Bronchial epithelial cell (primary cell): ENCODE data around the gene RAET1G. TPM values are rescaled to one million over a fixed set of nuclear protein-coding genes. Genes with fewer than 3 reads are reported as not detected.
A peak's percentile ranks its signal among the peaks of the same experiment; 100 is the strongest.
"Not testable (repeated sequence)": the region's sequence is repeated elsewhere in the genome, so short reads cannot be mapped to it uniquely, and the experiment has no call there.

ENCODE experiments used
- DNase-seq: peaks from one replicate; pipeline ENCODE4 v3.0.0-alpha.2; 2010; ENCODE audit warnings: low read depth
- FAIRE-seq: peaks from 2 replicates; lab custom pipeline; 2011; peaks lifted over from hg19 to GRCh38; lab: Jason Lieb, UNC
- H3K27me3 ChIP-seq: 2 replicates; pipeline ENCODE4 v1.5.1; 2011; ENCODE audit warnings: low read length; ENCODE audit not compliant: control insufficient read depth, insufficient read depth
- H3K36me3 ChIP-seq: 2 replicates; pipeline ENCODE4 v1.5.1; 2011; ENCODE audit warnings: low read length; ENCODE audit not compliant: control insufficient read depth, insufficient read depth
- H3K4me3 ChIP-seq: 2 replicates; pipeline ENCODE4 v1.5.1; 2011; ENCODE audit warnings: mild to moderate bottlenecking, low read depth, low read length, control low read depth
- total RNA-seq: library from RNA; depleted of rRNA; stranded (reverse); fragments of >200 nt; gene quantifications from 2 replicates; pipeline ENCODE4 v1.2.1, GENCODE V29; 2014
- TF ChIP-seq, protein P1 (sequence below): IDR thresholded peaks from 2 replicates; pipeline ENCODE4 v1.5.1; 2011; ENCODE audit warnings: mild to moderate bottlenecking, moderate library complexity, low read length, control low read depth, inconsistent platforms; ENCODE audit not compliant: insufficient read depth, severe bottlenecking

Gene RAET1G
- total RNA-seq, 1 donor from 2014 or later, result 45.0 TPM

DNA sequence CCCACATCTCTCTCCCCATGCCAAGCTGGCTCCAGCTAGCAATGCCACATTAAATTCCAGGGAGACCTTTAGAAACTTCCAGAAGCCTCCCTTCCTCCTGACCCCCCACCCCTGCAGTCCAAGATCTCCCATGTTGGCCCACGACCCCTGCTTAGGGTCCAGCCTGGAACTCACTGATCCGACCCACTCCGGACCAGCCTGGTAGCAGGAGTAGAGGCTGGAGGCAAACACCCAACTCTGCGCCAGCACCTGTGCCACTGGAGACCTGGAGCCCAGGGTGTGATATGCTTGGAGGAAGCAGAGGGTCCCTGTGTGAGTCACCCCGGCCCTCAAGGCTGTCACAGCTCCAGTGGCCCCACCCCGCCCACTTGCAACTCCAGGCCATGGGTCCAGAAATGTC lies 37.6 kb upstream of the RAET1G start:
- no peak for FAIRE-seq
- Histone ChIP-seq H3K4me3 (no peak overlapping the region), H3K27me3 (peaks cover 23% of the 10 kb centered on the region), H3K36me3 (no peaks in the 10 kb centered on the region)
- TF ChIP-seq, protein P1, sequence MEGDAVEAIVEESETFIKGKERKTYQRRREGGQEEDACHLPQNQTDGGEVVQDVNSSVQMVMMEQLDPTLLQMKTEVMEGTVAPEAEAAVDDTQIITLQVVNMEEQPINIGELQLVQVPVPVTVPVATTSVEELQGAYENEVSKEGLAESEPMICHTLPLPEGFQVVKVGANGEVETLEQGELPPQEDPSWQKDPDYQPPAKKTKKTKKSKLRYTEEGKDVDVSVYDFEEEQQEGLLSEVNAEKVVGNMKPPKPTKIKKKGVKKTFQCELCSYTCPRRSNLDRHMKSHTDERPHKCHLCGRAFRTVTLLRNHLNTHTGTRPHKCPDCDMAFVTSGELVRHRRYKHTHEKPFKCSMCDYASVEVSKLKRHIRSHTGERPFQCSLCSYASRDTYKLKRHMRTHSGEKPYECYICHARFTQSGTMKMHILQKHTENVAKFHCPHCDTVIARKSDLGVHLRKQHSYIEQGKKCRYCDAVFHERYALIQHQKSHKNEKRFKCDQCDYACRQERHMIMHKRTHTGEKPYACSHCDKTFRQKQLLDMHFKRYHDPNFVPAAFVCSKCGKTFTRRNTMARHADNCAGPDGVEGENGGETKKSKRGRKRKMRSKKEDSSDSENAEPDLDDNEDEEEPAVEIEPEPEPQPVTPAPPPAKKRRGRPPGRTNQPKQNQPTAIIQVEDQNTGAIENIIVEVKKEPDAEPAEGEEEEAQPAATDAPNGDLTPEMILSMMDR, result no peak
- DNase-seq, result no peak

DNA sequence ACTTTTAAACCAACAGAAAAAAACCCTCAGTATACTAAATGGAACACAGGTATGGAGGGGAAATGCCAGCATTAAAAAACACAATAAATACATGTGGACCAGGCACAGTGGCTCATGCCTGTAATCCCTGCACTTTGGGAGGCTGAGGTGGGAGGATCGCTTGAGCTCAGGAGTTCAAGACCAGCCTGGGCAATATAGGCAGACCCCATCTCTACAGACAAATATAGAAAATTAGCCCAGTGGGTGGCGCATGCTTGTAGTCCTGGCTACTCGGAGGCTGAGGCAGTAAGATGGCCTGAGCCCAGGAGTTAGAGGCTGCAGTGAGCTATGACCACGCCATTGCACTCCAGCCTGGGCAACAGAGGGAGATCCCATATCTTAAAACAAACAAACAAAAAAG lies 36.9 kb upstream of the RAET1G start:
- H3K36me3 ChIP-seq, FAIRE-seq, H3K4me3 ChIP-seq, DNase-seq: not testable (repeated sequence)
- peaks cover 18% of the 10 kb centered on the region for H3K27me3 ChIP-seq

GRCh38 chr6:149958124-149958523 lies 35.2 kb upstream of the RAET1G start:
- FAIRE-seq, H3K4me3 ChIP-seq, H3K36me3 ChIP-seq, DNase-seq: not testable (repeated sequence)
- peaks cover 11% of the 10 kb centered on the region for H3K27me3 ChIP-seq

GRCh38 chr6:149955654-149956317 lies 32.9 kb upstream of the RAET1G start:
- not testable (repeated sequence) for DNase-seq, H3K4me3 ChIP-seq, H3K36me3 ChIP-seq, FAIRE-seq
- peaks cover 15% of the 10 kb centered on the region for H3K27me3 ChIP-seq

DNA sequence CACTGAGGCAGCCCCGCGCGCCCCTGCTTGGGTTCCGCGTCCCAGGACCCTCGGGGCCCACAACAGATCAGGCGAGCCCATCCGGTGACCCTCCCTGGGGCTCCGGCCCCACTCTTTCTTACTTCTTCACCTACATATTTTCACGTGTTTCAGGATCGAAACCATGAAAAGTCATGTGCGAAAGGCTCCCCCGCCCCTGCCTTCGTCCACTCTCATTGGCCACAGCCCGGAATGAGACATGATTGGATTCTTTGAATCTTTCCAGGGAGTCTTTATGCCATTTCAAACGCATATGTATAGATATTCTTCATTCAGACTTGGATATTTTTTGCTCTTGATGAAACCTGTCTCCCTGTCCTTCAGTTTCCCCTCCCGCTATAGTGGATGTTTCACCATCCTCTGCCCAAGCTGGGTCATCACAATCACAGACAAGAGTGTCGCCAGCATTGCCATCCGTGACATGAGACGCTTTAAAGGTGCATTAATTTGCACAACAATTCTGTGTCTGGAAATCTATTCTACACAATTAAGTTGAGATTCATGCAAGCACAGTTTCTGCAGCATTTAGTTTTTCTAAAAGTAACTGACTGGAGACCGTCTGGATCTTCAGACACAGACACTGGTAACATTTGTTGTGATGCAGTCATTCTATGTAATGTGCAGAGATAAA lies 32.2 kb upstream of the RAET1G start:
- H3K27me3 ChIP-seq, result peaks cover 15% of the 10 kb centered on the region
- H3K4me3 ChIP-seq, DNase-seq, FAIRE-seq, H3K36me3 ChIP-seq: not testable (repeated sequence)

- H3K4me3 ChIP-seq, H3K36me3 ChIP-seq, DNase-seq, FAIRE-seq: not testable (repeated sequence)
- H3K27me3 ChIP-seq, result peaks cover 15% of the 10 kb centered on the region
Measured at GRCh38 chr6:149954328-149954983, 31.5 kb upstream of the RAET1G start.

DNA sequence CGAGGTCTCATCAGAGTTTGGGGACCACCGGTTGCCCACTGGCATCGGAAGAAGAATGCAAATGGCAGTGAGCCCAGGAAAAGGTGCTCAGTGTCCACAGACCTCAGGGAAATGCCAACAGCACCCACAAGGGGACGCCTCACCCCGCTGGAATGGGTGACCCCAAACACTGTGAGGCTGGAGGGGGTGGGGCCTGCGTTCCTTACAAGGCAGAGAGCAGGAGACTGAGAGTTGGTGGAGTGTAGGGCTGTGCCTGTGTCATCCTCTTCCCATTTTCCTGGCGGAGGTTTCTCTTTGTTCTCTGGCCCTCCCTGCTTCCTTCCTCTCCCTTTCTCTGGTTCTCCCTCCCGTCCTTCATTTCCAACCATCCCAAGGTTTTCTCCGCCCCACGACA lies 31.0 kb upstream of the RAET1G start:
- H3K4me3 ChIP-seq, DNase-seq, H3K36me3 ChIP-seq, FAIRE-seq: not testable (repeated sequence)
- peaks cover 15% of the 10 kb centered on the region for H3K27me3 ChIP-seq
- TF ChIP-seq, protein P1, result peak; percentile 2

DNA sequence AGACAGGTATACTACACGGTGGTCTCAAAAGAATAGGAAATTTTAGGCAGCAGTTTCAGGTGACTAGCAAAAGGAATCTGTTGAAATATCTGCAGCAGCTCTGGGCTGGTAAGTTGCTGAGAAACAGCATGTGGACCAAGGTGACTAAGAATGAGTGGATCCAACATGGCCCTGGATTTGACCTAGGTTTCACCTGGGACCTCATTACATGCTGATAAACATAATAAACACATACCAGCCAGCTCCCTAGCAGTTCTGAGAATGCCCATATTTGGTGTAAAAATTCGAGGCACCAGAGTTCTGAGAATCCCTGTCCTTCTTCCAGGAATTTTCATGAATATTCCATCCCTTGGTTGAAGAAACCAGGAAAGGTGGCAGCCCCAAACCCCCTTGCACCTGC lies 30.5 kb upstream of the RAET1G start:
- not testable (repeated sequence) for H3K4me3 ChIP-seq
- peaks cover 15% of the 10 kb centered on the region for H3K27me3 ChIP-seq

More for the DNA sequence above, 30.5 kb upstream of the RAET1G start:
- H3K36me3 ChIP-seq, FAIRE-seq: not testable (repeated sequence)
- peak; percentile 58 for DNase-seq
